ENCODE results near the gene SMIM14.
"Not testable (repeated sequence)": the region's sequence is repeated elsewhere in the genome, so short reads cannot be mapped to it uniquely, and the experiment has no call there.

Gene SMIM14

GRCh38 chr4:39555472-39555871, 83.2 kb downstream of the SMIM14 start:
- no peak for TF ChIP-seq CTCF (IDR thresholded peaks at IDR 0.05; ENCODE audit: low read depth, low read length)
- H3K4me3 ChIP-seq (replicated peaks in 1 of 2; ENCODE audit: low read depth in 2 of 2, low read length in 2 of 2), result no peak overlapping the region
- DNase-seq (ENCODE audit: low read depth in 2 of 2), result no peak

- DNase-seq (ENCODE audit: low read depth in 2 of 2), result peak; percentile 41 to 60
- TF ChIP-seq CTCF (IDR thresholded peaks at IDR 0.05; ENCODE audit: low read depth, low read length), result no peak
- H3K4me3 ChIP-seq (replicated peaks in 1 of 2; ENCODE audit: low read depth in 2 of 2, low read length in 2 of 2), result no peak overlapping the region
These were observed 90.1 kb downstream of the SMIM14 start for GRCh38 chr4:39548425-39549067.

- TF ChIP-seq CTCF (IDR thresholded peaks at IDR 0.05; ENCODE audit: low read depth, low read length), result no peak
- no peak overlapping the region for H3K4me3 ChIP-seq (replicated peaks in 1 of 2; ENCODE audit: low read depth in 2 of 2, low read length in 2 of 2)
- no peak for DNase-seq (ENCODE audit: low read depth in 2 of 2)
These were observed 93.9 kb downstream of the SMIM14 start for GRCh38 chr4:39544580-39545315.

GRCh38 chr4:39544080-39544479, 94.6 kb downstream of the SMIM14 start:
- DNase-seq (ENCODE audit: low read depth in 2 of 2); H3K4me3 ChIP-seq (replicated peaks in 1 of 2; ENCODE audit: low read depth in 2 of 2, low read length in 2 of 2): not testable (repeated sequence)

- no peak for DNase-seq (ENCODE audit: low read depth in 2 of 2)
- H3K4me3 ChIP-seq (replicated peaks in 1 of 2; ENCODE audit: low read depth in 2 of 2, low read length in 2 of 2), result no peak overlapping the region
- no peak for TF ChIP-seq CTCF (IDR thresholded peaks at IDR 0.05; ENCODE audit: low read depth, low read length)
These were observed 95.6 kb downstream of the SMIM14 start for GRCh38 chr4:39543034-39543433.

GRCh38 chr4:39542611-39543012, 96.1 kb downstream of the SMIM14 start:
- H3K4me3 ChIP-seq (replicated peaks in 1 of 2; ENCODE audit: low read depth in 2 of 2, low read length in 2 of 2), result no peak overlapping the region
- no peak for TF ChIP-seq CTCF (IDR thresholded peaks at IDR 0.05; ENCODE audit: low read depth, low read length)
- DNase-seq (ENCODE audit: low read depth in 2 of 2), result no peak

GRCh38 chr4:39541987-39542610, 96.6 kb downstream of the SMIM14 start:
- peak in 1 of 2 donors; percentile 43 for DNase-seq (ENCODE audit: low read depth in 2 of 2)
- TF ChIP-seq CTCF (IDR thresholded peaks at IDR 0.05; ENCODE audit: low read depth, low read length), result no peak
- no peak overlapping the region for H3K4me3 ChIP-seq (replicated peaks in 1 of 2; ENCODE audit: low read depth in 2 of 2, low read length in 2 of 2)
